NOMO-1 (cell line): ENCODE data around the gene KLK2.
"Not testable (repeated sequence)": the region's sequence is repeated elsewhere in the genome, so short reads cannot be mapped to it uniquely, and the experiment has no call there.

ENCODE experiments used
- DNase-seq, 2 experiments: peaks; one replicate each; lab custom pipeline; 2025; ENCODE audit not compliant: unreplicated experiment in 2 of 2; lab: John Stamatoyannopoulos, UW

Gene KLK2

DNA sequence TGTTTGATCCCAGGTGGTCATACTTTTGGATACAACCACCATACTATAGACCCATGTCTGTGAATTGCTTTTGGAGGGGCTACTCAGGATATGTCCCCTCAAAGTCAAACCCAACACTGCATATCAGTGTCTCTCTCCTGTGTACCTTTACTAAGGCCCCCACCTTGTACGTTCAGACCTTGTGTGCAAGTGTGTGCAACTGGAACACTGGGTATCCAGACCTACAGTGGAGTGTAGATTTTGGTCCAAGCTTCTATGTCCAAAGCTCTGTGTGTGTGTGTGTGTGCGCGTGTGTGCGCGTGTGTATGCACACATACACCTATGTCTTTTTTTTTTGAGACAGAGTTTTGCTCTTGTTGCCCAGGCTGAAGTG is 18.0 kb downstream of the KLK2 start:
- DNase-seq = no peak

DNA sequence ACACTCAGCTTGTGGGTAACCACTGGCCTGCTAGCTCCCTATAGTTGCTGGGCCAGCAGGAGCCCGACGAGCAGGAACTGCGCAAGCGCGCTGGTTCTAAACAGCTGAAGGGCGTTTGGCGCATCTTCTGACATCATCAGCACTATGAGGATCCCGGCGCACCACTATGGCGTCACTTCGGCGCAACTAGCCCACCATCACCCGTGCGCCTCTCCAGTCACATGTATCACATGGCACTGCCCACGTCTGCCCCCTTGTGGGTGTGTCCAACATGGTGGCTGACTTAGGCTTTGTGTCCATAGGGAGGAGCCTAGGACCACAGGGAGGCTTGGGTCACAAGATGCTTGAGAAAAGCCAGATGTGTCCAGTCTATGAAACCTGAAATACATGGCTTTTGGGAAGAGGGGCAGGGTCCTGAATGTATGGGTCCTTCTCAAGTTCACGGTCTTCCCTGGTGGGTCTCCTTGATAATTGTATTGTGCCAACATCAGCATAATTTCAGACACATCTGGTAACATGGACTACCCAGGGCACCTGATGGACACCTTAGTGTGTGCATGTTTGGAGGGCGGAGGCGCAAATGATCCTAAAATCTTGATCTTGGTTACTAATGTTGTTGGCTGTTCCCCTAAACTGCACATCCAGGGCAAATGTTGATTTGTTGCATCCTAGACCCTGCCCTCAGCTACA is 20.0 kb downstream of the KLK2 start:
- no peak for DNase-seq

- no peak for DNase-seq
Observed at GRCh38 chr19:50894478-50895356, 21.5 kb downstream of the KLK2 start.

- DNase-seq = not testable (repeated sequence)
Observed at GRCh38 chr19:50896089-50896590, 22.9 kb downstream of the KLK2 start.

GRCh38 chr19:50896591-50897190 is 23.5 kb downstream of the KLK2 start:
- no peak for DNase-seq

- DNase-seq = no peak
Observed at GRCh38 chr19:50897191-50897607, 24.0 kb downstream of the KLK2 start.

GRCh38 chr19:50897612-50898011 is 24.4 kb downstream of the KLK2 start:
- no peak for DNase-seq

DNA sequence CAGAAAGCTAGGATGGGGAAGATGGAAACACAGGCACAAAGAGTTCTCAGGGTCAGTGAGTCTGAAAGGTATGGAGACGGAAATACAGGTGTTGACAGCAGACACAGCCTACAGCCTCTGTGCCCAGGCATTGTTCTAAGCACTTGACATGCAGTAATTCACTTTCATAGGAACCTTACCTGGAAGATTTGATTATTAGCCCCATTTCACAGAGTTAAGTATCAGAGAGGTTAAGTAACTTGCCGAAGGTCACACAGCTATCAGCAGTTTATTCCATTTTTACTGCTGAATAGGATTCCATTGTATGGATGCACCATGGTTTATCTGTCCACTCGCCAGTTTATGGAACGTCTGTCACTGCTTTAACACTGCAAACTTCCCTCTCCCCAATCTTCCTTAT is 24.8 kb downstream of the KLK2 start:
- no peak for DNase-seq

- DNase-seq = no peak
Observed at GRCh38 chr19:50899569-50899968, 26.3 kb downstream of the KLK2 start.

- no peak for DNase-seq
Observed at GRCh38 chr19:50902640-50903039, 29.4 kb downstream of the KLK2 start.

DNA sequence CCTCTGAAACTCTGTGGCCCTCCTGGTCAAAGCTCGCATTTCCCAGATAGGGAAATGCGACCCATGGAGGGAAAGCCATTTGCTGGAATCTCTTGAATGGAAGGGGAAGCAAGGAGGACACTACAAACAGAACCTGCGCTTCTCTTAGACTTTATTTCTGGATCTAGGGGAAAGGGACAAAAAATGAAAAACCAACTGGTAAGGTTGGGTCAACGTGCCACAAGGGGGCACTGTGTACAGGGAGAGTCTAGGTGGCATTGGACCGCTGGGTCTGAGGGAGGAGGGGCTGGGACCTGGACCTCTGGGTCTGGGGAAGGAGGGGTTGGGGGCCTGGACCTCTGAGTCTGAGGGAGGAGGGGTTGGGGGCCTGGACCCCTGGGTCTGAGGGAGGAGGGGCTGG is 33.0 kb downstream of the KLK2 start:
- DNase-seq = peak in 1 of 2 experiments; percentile 32

DNA sequence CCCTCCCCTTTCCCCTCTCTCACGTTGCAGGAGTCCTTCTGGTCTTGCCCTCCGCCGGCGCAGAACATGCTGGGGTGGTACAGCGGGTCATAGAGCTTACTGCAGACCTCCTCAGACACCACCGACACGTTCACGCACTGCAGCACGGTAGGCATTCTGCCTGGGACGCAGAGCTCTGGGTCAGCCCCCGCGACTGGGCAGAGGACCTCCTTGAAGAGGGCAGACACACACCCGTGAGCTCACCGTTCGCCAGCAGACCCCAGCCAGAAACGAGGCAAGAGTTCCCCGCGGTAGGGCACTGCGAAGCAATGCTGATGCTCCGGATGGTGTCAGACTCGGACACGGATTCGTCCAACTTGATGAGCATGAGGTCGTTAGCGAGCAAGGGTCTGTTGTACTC is 35.1 kb downstream of the KLK2 start:
- no peak for DNase-seq

DNA sequence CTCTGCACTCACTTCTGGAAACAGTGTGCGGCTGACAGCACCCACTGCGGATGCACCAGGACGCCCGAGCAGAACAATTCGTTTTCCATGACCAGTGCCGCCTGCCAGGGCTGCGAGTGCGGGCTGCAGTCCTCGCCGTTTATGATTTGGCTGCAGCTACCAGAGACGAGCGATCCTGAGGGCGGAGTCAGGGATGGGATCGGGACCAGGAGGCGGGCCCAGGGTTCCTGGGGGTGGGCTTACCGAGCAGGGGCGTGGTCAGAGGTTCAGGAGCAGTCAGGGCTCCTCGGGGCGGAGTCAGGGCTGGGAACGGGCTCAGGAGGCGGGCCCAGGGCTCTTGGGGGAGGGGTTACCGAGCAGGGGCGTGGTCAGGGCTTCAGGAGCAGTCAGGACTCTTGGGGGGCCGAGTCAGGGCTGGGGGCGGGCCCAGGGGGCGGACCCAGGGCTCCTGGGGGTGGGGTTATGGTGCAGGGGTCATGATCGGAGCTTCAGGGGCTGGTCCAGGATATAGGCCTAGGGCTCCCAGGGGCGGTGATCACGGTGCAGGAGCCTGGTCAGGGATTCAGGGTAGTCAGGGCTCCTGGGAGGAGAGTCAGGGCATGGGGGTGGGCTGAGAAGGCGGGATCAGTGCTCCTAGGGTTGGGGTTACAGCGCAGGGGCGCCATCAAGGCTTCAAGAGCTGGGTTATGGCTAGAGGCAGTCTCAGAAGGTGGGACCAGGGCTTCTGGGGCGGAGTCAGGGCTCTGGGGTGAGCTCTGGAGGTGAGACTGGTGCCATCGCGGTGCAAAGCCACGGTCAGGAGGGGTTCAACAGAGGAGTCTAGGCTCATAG is 36.2 kb downstream of the KLK2 start:
- no peak for DNase-seq

- no peak for DNase-seq
Observed at GRCh38 chr19:50910722-50911121, 37.5 kb downstream of the KLK2 start.

- no peak for DNase-seq
Observed at GRCh38 chr19:50911206-50912101, 38.2 kb downstream of the KLK2 start, which contains the start of gene KLK4. KLK4 (minus strand) TSS chr19:50911395; CDS start chr19:50910738, 657 bp downstream.

DNA sequence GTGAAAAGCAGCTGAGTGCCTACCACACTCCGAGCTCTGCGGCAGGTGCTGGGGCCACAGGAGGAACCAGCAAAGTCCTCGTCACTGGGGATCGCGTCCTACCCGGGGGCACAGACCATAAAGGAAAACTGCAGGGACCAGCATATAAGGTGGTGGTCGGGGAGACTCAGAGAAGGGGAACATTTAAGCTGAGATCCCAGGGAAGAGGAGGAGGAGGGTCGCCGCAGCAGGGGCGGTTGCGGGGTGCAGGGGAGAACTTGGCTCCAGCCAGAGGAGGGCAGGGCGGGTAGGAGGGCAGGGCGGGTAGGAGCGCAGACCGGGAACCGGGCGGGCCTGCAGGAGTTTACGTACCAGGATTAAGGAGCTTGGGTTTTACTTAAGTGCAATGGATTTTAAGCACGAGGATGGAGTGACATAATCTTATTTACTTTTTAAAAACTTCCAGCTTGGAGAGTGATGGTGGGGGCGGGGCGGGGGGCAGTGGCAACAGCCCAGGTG is 38.9 kb downstream of the KLK2 start:
- no peak for DNase-seq

GRCh38 chr19:50912727-50913716 is 39.8 kb downstream of the KLK2 start:
- no peak for DNase-seq

- no peak for DNase-seq
Observed at GRCh38 chr19:50916069-50916468, 42.8 kb downstream of the KLK2 start.
